GM12875 (cell line): ENCODE measurements around the gene PDE4D.

Source experiments
- H3K4me3 ChIP-seq: one replicate; pipeline ENCODE4 v1.5.1; 2011; ENCODE audit warnings: low read depth, low read length, control low read depth
- CTCF ChIP-seq: IDR thresholded peaks from 2 replicates; pipeline ENCODE4 v1.5.1; 2011; ENCODE audit warnings: low read depth, mild to moderate bottlenecking, control low read depth, inconsistent platforms, low read length, moderate library complexity, borderline replicate concordance; ENCODE audit not compliant: insufficient read depth

Gene PDE4D

GRCh38 chr5:59772206-59772605 is 121.3 kb downstream of the PDE4D start:
- TF ChIP-seq CTCF, result no peak
- H3K4me3 ChIP-seq, result no peak overlapping the region

GRCh38 chr5:59770953-59771352 is 122.6 kb downstream of the PDE4D start:
- H3K4me3 ChIP-seq, result no peak overlapping the region
- no peak for TF ChIP-seq CTCF

GRCh38 chr5:59769832-59770231 is 123.7 kb downstream of the PDE4D start:
- TF ChIP-seq CTCF, result no peak
- no peak overlapping the region for H3K4me3 ChIP-seq

- no peak overlapping the region for H3K4me3 ChIP-seq
- TF ChIP-seq CTCF, result no peak
Measured at GRCh38 chr5:59769041-59769360, 124.5 kb downstream of the PDE4D start.

- peak overlapping the region; percentile 47 for H3K4me3 ChIP-seq
- TF ChIP-seq CTCF, result no peak
Measured at GRCh38 chr5:59768152-59769040, 125.1 kb downstream of the PDE4D start.

GRCh38 chr5:59767681-59768151 is 125.8 kb downstream of the PDE4D start:
- H3K4me3 ChIP-seq, result no peak overlapping the region
- TF ChIP-seq CTCF, result no peak

- no peak overlapping the region for H3K4me3 ChIP-seq
Measured at GRCh38 chr5:59767211-59767605, 126.3 kb downstream of the PDE4D start.

More at GRCh38 chr5:59767211-59767605, 126.3 kb downstream of the PDE4D start:
- TF ChIP-seq CTCF, result no peak
